ENCODE measurements around the gene PTGFR.
A peak's percentile ranks its signal among the peaks of the same experiment; 100 is the strongest.

The PTGFR gene

GRCh38 chr1:78471890-78472620 is 18.7 kb upstream of the PTGFR start:
- no peaks in the 10 kb centered on the region for H3K27me3 ChIP-seq (ENCODE audit: insufficient read depth, insufficient read length)
- H3K4me1 ChIP-seq (ENCODE audit: insufficient read depth, insufficient read length): no peaks in the 10 kb centered on the region
- H3K36me3 ChIP-seq (ENCODE audit: insufficient read depth, insufficient read length, low read length): no peaks in the 10 kb centered on the region
- no peak overlapping the region for H3K9ac ChIP-seq (ENCODE audit: insufficient read length, low read depth)
- TF ChIP-seq ZNF274 (IDR thresholded peaks at IDR 0.05; ENCODE audit: low read depth, low read length): no peak
- no peak for TF ChIP-seq YY1 (IDR thresholded peaks at IDR 0.05; ENCODE audit: insufficient read depth, insufficient read length)
- TF ChIP-seq SUZ12 (IDR thresholded peaks at IDR 0.05; ENCODE audit: extremely low read depth, insufficient read depth, insufficient read length): no peak
- no peak overlapping the region for H3K4me3 ChIP-seq (ENCODE audit: insufficient read length, low read depth)
- no peak for DNase-seq (ENCODE audit: low read depth, low spot score)
- no peaks in the 10 kb centered on the region for H3K9me3 ChIP-seq (ENCODE audit: insufficient read depth, low read length)

DNA sequence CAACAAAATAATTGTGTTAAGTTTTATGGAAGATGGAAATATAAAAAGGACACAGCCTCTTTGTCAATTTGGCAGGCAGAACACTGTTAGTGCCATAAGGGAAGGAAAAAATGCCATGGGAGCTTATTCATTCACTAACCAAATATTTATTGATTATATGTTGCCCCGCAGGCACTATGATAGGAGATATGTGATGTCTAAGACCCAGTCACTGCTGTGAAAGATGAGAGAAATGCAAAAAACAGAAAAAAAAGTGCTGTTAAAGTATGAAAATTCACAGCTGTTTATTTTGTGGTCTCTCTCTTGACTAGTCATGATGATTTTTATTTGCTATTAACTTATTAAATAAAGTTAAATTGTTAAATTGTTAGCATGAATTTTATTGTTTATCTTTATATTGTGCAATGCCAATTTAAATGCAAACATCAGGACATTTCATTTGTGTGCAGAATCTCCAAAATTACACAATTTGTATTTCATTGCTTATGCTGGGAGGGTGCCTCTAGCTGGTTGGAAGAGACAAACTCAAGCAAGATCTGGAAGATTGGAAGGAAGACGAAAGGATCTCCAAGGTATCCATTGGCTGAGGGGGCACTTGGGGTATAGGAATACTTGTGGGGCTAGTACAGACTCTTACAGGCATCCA is 17.8 kb upstream of the PTGFR start:
- H3K36me3 ChIP-seq (ENCODE audit: insufficient read depth, insufficient read length, low read length): no peaks in the 10 kb centered on the region
- no peaks in the 10 kb centered on the region for H3K4me1 ChIP-seq (ENCODE audit: insufficient read depth, insufficient read length)
- H3K9ac ChIP-seq (ENCODE audit: insufficient read length, low read depth): no peak overlapping the region
- no peaks in the 10 kb centered on the region for H3K9me3 ChIP-seq (ENCODE audit: insufficient read depth, low read length)
- TF ChIP-seq SUZ12 (IDR thresholded peaks at IDR 0.05; ENCODE audit: extremely low read depth, insufficient read depth, insufficient read length) (no peak), ZNF274 (IDR thresholded peaks at IDR 0.05; ENCODE audit: low read depth, low read length) (no peak), YY1 (IDR thresholded peaks at IDR 0.05; ENCODE audit: insufficient read depth, insufficient read length) (no peak)
- H3K4me3 ChIP-seq (ENCODE audit: insufficient read length, low read depth): no peak overlapping the region
- DNase-seq (ENCODE audit: low read depth, low spot score): no peak
- H3K27me3 ChIP-seq (ENCODE audit: insufficient read depth, insufficient read length): no peaks in the 10 kb centered on the region

DNA sequence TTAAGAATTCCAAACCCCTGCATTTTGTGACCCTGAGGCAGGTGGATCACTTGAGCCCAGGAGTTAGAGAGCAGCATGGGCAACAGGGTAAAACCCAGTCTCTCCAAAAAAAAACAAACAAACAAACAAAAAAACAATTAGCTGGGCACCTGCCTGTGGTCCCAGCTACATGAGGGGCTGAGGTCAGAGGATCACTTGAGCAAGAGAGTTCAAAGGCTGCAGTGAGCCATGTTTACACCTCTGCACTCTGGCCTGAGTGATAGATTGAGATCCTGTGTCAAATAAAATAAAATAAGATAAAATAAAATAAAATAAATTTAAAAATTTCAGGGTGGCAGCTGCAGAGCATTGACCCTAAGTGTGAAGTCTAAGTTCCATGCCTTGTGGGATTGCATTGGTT is 16.7 kb upstream of the PTGFR start:
- DNase-seq (ENCODE audit: low read depth, low spot score): no peak
- no peaks in the 10 kb centered on the region for H3K9me3 ChIP-seq (ENCODE audit: insufficient read depth, low read length)
- H3K4me3 ChIP-seq (ENCODE audit: insufficient read length, low read depth): no peak overlapping the region
- no peaks in the 10 kb centered on the region for H3K27me3 ChIP-seq (ENCODE audit: insufficient read depth, insufficient read length)
- H3K4me1 ChIP-seq (ENCODE audit: insufficient read depth, insufficient read length): no peaks in the 10 kb centered on the region
- H3K9ac ChIP-seq (ENCODE audit: insufficient read length, low read depth): no peak overlapping the region
- H3K36me3 ChIP-seq (ENCODE audit: insufficient read depth, insufficient read length, low read length): no peaks in the 10 kb centered on the region
- no peak for TF ChIP-seq YY1 (IDR thresholded peaks at IDR 0.05; ENCODE audit: insufficient read depth, insufficient read length)
- TF ChIP-seq SUZ12 (IDR thresholded peaks at IDR 0.05; ENCODE audit: extremely low read depth, insufficient read depth, insufficient read length): no peak
- no peak for TF ChIP-seq ZNF274 (IDR thresholded peaks at IDR 0.05; ENCODE audit: low read depth, low read length)

GRCh38 chr1:78475888-78476610 is 14.7 kb upstream of the PTGFR start:
- no peak for TF ChIP-seq YY1 (IDR thresholded peaks at IDR 0.05; ENCODE audit: insufficient read depth, insufficient read length)
- TF ChIP-seq ZNF274 (IDR thresholded peaks at IDR 0.05; ENCODE audit: low read depth, low read length): no peak
- TF ChIP-seq SUZ12 (IDR thresholded peaks at IDR 0.05; ENCODE audit: extremely low read depth, insufficient read depth, insufficient read length): no peak
- Histone ChIP-seq H3K4me1 (ENCODE audit: insufficient read depth, insufficient read length) (no peaks in the 10 kb centered on the region), H3K27me3 (ENCODE audit: insufficient read depth, insufficient read length) (no peaks in the 10 kb centered on the region), H3K9ac (ENCODE audit: insufficient read length, low read depth) (no peak overlapping the region), H3K36me3 (ENCODE audit: insufficient read depth, insufficient read length, low read length) (no peaks in the 10 kb centered on the region), H3K9me3 (ENCODE audit: insufficient read depth, low read length) (no peaks in the 10 kb centered on the region), H3K4me3 (ENCODE audit: insufficient read length, low read depth) (no peak overlapping the region)
- DNase-seq (ENCODE audit: low read depth, low spot score): no peak

DNA sequence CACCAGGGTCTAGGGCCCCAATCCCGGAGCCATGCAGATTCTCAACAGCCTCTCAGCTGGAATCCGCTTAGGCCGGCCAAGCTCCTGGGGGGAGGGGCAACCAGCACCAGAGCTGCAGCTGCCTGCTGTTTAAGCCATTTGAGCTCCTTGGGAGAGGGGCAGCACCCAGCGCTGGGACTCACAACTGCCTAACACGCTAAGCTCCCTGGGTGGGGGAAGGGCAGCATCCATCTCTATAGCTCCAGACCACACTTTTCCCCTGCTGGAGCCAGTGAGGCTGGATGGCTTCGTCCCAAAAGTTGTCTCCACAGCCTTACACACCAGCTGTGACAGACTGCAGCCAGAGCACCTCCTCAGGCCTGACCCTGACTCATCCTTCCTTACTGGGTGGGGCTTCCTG is 6.9 kb upstream of the PTGFR start:
- H3K27me3 ChIP-seq (ENCODE audit: insufficient read depth, insufficient read length): peaks cover 2% of the 10 kb centered on the region
- peaks cover 7% of the 10 kb centered on the region for H3K4me1 ChIP-seq (ENCODE audit: insufficient read depth, insufficient read length)
- H3K9ac ChIP-seq (ENCODE audit: insufficient read length, low read depth): no peak overlapping the region
- H3K9me3 ChIP-seq (ENCODE audit: insufficient read depth, low read length): no peaks in the 10 kb centered on the region
- DNase-seq (ENCODE audit: low read depth, low spot score): no peak
- TF ChIP-seq ZNF274 (IDR thresholded peaks at IDR 0.05; ENCODE audit: low read depth, low read length) (no peak), YY1 (IDR thresholded peaks at IDR 0.05; ENCODE audit: insufficient read depth, insufficient read length) (no peak), SUZ12 (IDR thresholded peaks at IDR 0.05; ENCODE audit: extremely low read depth, insufficient read depth, insufficient read length) (no peak)
- H3K36me3 ChIP-seq (ENCODE audit: insufficient read depth, insufficient read length, low read length): no peaks in the 10 kb centered on the region
- H3K4me3 ChIP-seq (ENCODE audit: insufficient read length, low read depth): no peak overlapping the region

- Histone ChIP-seq H3K27me3 (ENCODE audit: insufficient read depth, insufficient read length) (peaks cover 51% of the 10 kb centered on the region), H3K9me3 (ENCODE audit: insufficient read depth, low read length) (no peaks in the 10 kb centered on the region), H3K9ac (ENCODE audit: insufficient read length, low read depth) (peak overlapping the region; percentile 72), H3K36me3 (ENCODE audit: insufficient read depth, insufficient read length, low read length) (no peaks in the 10 kb centered on the region), H3K4me1 (ENCODE audit: insufficient read depth, insufficient read length) (no peaks in the 10 kb centered on the region), H3K4me3 (ENCODE audit: insufficient read length, low read depth) (peak overlapping the region; percentile 70)
- TF ChIP-seq SUZ12 (IDR thresholded peaks at IDR 0.05; ENCODE audit: extremely low read depth, insufficient read depth, insufficient read length): peak; percentile 87
- TF ChIP-seq ZNF274 (IDR thresholded peaks at IDR 0.05; ENCODE audit: low read depth, low read length): no peak
- DNase-seq (ENCODE audit: low read depth, low spot score): no peak
Measured at GRCh38 chr1:78491451-78492071, 787 bp downstream of the PTGFR start.
